Measurements from ENCODE around the gene CREB3L2.

The CREB3L2 gene

GRCh38 chr7:137948845-137949330 lies 53.0 kb downstream of the CREB3L2 start:
- Histone ChIP-seq H2AFZ (ENCODE audit: insufficient read depth, low read length, poor library complexity) (no peak overlapping the region), H3K9me3 (ENCODE audit: insufficient read depth, low read depth, low read length) (no peaks in the 10 kb centered on the region), H3K79me2 (ENCODE audit: control insufficient read depth, insufficient read depth, low read length, poor library complexity) (peaks cover 15% of the 10 kb centered on the region), H3K18ac (ENCODE audit: low read length) (no peak overlapping the region), H3K27me3 (ENCODE audit: insufficient read depth, low read length) (no peaks in the 10 kb centered on the region), H4K91ac (ENCODE audit: low read depth, low read length) (no peak overlapping the region), H2BK5ac (ENCODE audit: low read depth, low read length, poor library complexity) (no peak overlapping the region), H3K4me2 (ENCODE audit: low read length) (no peak overlapping the region), H3K14ac (ENCODE audit: low read length) (no peak overlapping the region), H3K23ac (ENCODE audit: low read length) (no peak overlapping the region), H3K4me1 (ENCODE audit: control insufficient read depth in 1 of 2, insufficient read depth in 2 of 2, low read length in 2 of 2) (peaks cover 19 to 33% of the 10 kb centered on the region in 2 experiments), H3K4ac (ENCODE audit: low read depth, low read length) (no peak overlapping the region), H2BK12ac (ENCODE audit: low read length) (no peak overlapping the region), H3K27ac (ENCODE audit: low read depth, low read length) (no peak overlapping the region), H3K9ac (ENCODE audit: low read length) (no peak overlapping the region), H3K79me1 (ENCODE audit: low read length) (peaks cover 17% of the 10 kb centered on the region), H2AK5ac (ENCODE audit: low read length) (no peak overlapping the region), H4K8ac (ENCODE audit: low read depth, low read length) (no peak overlapping the region), H4K12ac (ENCODE audit: low read depth, low read length) (no peak overlapping the region), H3K36me3 (ENCODE audit: control insufficient read depth in 1 of 2, insufficient read depth in 2 of 2, low read length in 2 of 2) (peaks cover 0 to 3% of the 10 kb centered on the region in 2 experiments), H3K4me3 (ENCODE audit: low read depth, low read length) (no peak overlapping the region), H2BK120ac (ENCODE audit: insufficient read depth, low read length, poor library complexity) (no peak overlapping the region)
- DNase-seq, result no peak
- no CpG with 5 or more reads among the region's 6 CpGs for WGBS (ENCODE audit: extremely low coverage, insufficient coverage, insufficient read length)

DNA sequence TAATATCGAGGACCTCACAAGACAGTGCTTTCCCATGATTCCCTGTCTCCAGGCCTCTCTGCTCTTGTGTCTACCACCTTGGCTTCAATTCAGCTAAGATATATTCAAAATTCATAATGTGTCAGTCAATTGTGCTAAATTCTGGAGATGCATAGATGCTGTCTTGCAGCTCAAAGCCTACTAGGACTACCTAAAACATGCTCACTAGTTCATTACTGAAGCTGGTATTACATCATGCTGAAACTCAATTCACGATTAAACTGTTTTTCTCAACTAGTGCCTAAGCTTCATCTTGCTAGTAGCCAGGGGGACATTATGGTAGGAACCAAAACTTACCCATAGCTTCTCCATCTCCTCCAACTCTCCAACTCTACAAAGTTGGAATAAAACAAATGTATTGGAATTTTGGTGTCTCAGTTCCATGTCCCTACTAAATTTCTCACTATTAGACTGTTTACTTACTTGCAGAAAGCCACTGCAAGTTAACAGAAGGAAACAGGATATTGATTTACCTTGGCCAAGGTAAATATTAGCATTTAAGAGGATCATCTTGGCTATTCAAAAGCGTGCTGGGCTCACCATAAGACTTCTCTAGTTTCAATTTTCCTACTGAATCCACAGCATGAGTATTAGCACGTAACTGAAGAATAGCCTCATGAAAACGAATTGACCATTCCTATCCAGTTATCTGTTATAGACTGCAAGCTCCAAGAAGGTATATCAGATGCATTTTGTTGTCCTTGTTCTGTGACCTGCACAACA lies 53.6 kb downstream of the CREB3L2 start:
- Histone ChIP-seq H3K23ac (ENCODE audit: low read length) (no peak overlapping the region), H3K9me3 (ENCODE audit: insufficient read depth, low read depth, low read length) (no peaks in the 10 kb centered on the region), H3K18ac (ENCODE audit: low read length) (no peak overlapping the region), H3K79me1 (ENCODE audit: low read length) (peaks cover 13% of the 10 kb centered on the region), H3K27ac (ENCODE audit: low read depth, low read length) (no peak overlapping the region), H3K9ac (ENCODE audit: low read length) (no peak overlapping the region), H3K4me2 (ENCODE audit: low read length) (no peak overlapping the region), H3K4ac (ENCODE audit: low read depth, low read length) (peak overlapping the region; percentile 49), H3K27me3 (ENCODE audit: insufficient read depth, low read length) (no peaks in the 10 kb centered on the region), H4K91ac (ENCODE audit: low read depth, low read length) (no peak overlapping the region), H3K79me2 (ENCODE audit: control insufficient read depth, insufficient read depth, low read length, poor library complexity) (peaks cover 15% of the 10 kb centered on the region), H2AFZ (ENCODE audit: insufficient read depth, low read length, poor library complexity) (no peak overlapping the region), H3K14ac (ENCODE audit: low read length) (no peak overlapping the region), H4K8ac (ENCODE audit: low read depth, low read length) (no peak overlapping the region), H2BK120ac (ENCODE audit: insufficient read depth, low read length, poor library complexity) (no peak overlapping the region), H2BK5ac (ENCODE audit: low read depth, low read length, poor library complexity) (no peak overlapping the region), H2BK12ac (ENCODE audit: low read length) (peak overlapping the region; percentile 11), H3K4me3 (ENCODE audit: low read depth, low read length) (no peak overlapping the region), H3K4me1 (ENCODE audit: control insufficient read depth in 1 of 2, insufficient read depth in 2 of 2, low read length in 2 of 2) (peaks cover 17 to 37% of the 10 kb centered on the region in 2 experiments), H4K12ac (ENCODE audit: low read depth, low read length) (no peak overlapping the region), H3K36me3 (ENCODE audit: control insufficient read depth in 1 of 2, insufficient read depth in 2 of 2, low read length in 2 of 2) (peaks cover 0 to 3% of the 10 kb centered on the region in 2 experiments), H2AK5ac (ENCODE audit: low read length) (no peak overlapping the region)
- WGBS (ENCODE audit: extremely low coverage, insufficient coverage, insufficient read length), result no CpG with 5 or more reads among the region's 5 CpGs
- no peak for DNase-seq

- H2AFZ ChIP-seq (ENCODE audit: insufficient read depth, low read length, poor library complexity), result no peak overlapping the region
- peaks cover 9% of the 10 kb centered on the region for H3K79me2 ChIP-seq (ENCODE audit: control insufficient read depth, insufficient read depth, low read length, poor library complexity)
- no peak overlapping the region for H3K14ac ChIP-seq (ENCODE audit: low read length)
- no peak overlapping the region for H3K9ac ChIP-seq (ENCODE audit: low read length)
- H2AK5ac ChIP-seq (ENCODE audit: low read length), result no peak overlapping the region
- H4K91ac ChIP-seq (ENCODE audit: low read depth, low read length), result no peak overlapping the region
- no peak overlapping the region for H3K18ac ChIP-seq (ENCODE audit: low read length)
- no peak overlapping the region for H3K27ac ChIP-seq (ENCODE audit: low read depth, low read length)
- peak; percentile 96 to 97 for DNase-seq
- H3K27me3 ChIP-seq (ENCODE audit: insufficient read depth, low read length), result no peaks in the 10 kb centered on the region
- peaks cover 2% of the 10 kb centered on the region for H3K79me1 ChIP-seq (ENCODE audit: low read length)
- no peaks in the 10 kb centered on the region for H3K9me3 ChIP-seq (ENCODE audit: insufficient read depth, low read depth, low read length)
- peaks cover 7 to 29% of the 10 kb centered on the region in 2 experiments for H3K4me1 ChIP-seq (ENCODE audit: control insufficient read depth in 1 of 2, insufficient read depth in 2 of 2, low read length in 2 of 2)
- WGBS (ENCODE audit: extremely low coverage, insufficient coverage, insufficient read length), result no CpG with 5 or more reads among the region's 7 CpGs
- H2BK5ac ChIP-seq (ENCODE audit: low read depth, low read length, poor library complexity), result no peak overlapping the region
- no peak overlapping the region for H4K8ac ChIP-seq (ENCODE audit: low read depth, low read length)
- H2BK12ac ChIP-seq (ENCODE audit: low read length), result no peak overlapping the region
- H3K4me3 ChIP-seq (ENCODE audit: low read depth, low read length), result no peak overlapping the region
- H3K4ac ChIP-seq (ENCODE audit: low read depth, low read length), result peak overlapping the region; percentile 49
- no peak overlapping the region for H4K12ac ChIP-seq (ENCODE audit: low read depth, low read length)
- H3K4me2 ChIP-seq (ENCODE audit: low read length), result no peak overlapping the region
- peaks cover 0 to 3% of the 10 kb centered on the region in 2 experiments for H3K36me3 ChIP-seq (ENCODE audit: control insufficient read depth in 1 of 2, insufficient read depth in 2 of 2, low read length in 2 of 2)
- no peak overlapping the region for H2BK120ac ChIP-seq (ENCODE audit: insufficient read depth, low read length, poor library complexity)
- no peak overlapping the region for H3K23ac ChIP-seq (ENCODE audit: low read length)
Measured at GRCh38 chr7:137947046-137947445, 54.8 kb downstream of the CREB3L2 start.

- no peak overlapping the region for H3K18ac ChIP-seq (ENCODE audit: low read length)
- H3K9me3 ChIP-seq (ENCODE audit: insufficient read depth, low read depth, low read length), result no peaks in the 10 kb centered on the region
- no peak overlapping the region for H2BK5ac ChIP-seq (ENCODE audit: low read depth, low read length, poor library complexity)
- H3K4me3 ChIP-seq (ENCODE audit: low read depth, low read length), result no peak overlapping the region
- H2BK120ac ChIP-seq (ENCODE audit: insufficient read depth, low read length, poor library complexity), result no peak overlapping the region
- no peak overlapping the region for H3K27ac ChIP-seq (ENCODE audit: low read depth, low read length)
- no peak overlapping the region for H4K12ac ChIP-seq (ENCODE audit: low read depth, low read length)
- H3K79me1 ChIP-seq (ENCODE audit: low read length), result peaks cover 2% of the 10 kb centered on the region
- no peak overlapping the region for H3K9ac ChIP-seq (ENCODE audit: low read length)
- H3K23ac ChIP-seq (ENCODE audit: low read length), result no peak overlapping the region
- H3K4ac ChIP-seq (ENCODE audit: low read depth, low read length), result no peak overlapping the region
- H2BK12ac ChIP-seq (ENCODE audit: low read length), result no peak overlapping the region
- no peak overlapping the region for H4K8ac ChIP-seq (ENCODE audit: low read depth, low read length)
- H3K79me2 ChIP-seq (ENCODE audit: control insufficient read depth, insufficient read depth, low read length, poor library complexity), result peaks cover 9% of the 10 kb centered on the region
- no peak overlapping the region for H4K91ac ChIP-seq (ENCODE audit: low read depth, low read length)
- H3K4me1 ChIP-seq (ENCODE audit: control insufficient read depth in 1 of 2, insufficient read depth in 2 of 2, low read length in 2 of 2), result peaks cover 6 to 28% of the 10 kb centered on the region in 2 experiments
- no peak overlapping the region for H3K4me2 ChIP-seq (ENCODE audit: low read length)
- no peak overlapping the region for H3K14ac ChIP-seq (ENCODE audit: low read length)
- no CpG with 5 or more reads among the region's 3 CpGs for WGBS (ENCODE audit: extremely low coverage, insufficient coverage, insufficient read length)
- DNase-seq, result no peak
- H2AFZ ChIP-seq (ENCODE audit: insufficient read depth, low read length, poor library complexity), result no peak overlapping the region
- H3K36me3 ChIP-seq (ENCODE audit: control insufficient read depth in 1 of 2, insufficient read depth in 2 of 2, low read length in 2 of 2), result peaks cover 0 to 6% of the 10 kb centered on the region in 2 experiments
- no peaks in the 10 kb centered on the region for H3K27me3 ChIP-seq (ENCODE audit: insufficient read depth, low read length)
- no peak overlapping the region for H2AK5ac ChIP-seq (ENCODE audit: low read length)
Measured at GRCh38 chr7:137946011-137946410, 55.9 kb downstream of the CREB3L2 start.
